ENCODE data around the gene FHAD1. TPM values are rescaled to one million over a fixed set of nuclear protein-coding genes. Genes with fewer than 3 reads are reported as not detected.

The FHAD1 gene
- total and polyA plus RNA-seq, 4 donors: under 0.01 to 0.13 (median 0.05) TPM; not detected in 1

- Histone ChIP-seq H3K36me3 (ENCODE audit: control insufficient read depth in 4 of 4, insufficient read depth in 3 of 4, low read depth in 1 of 4, low read length in 3 of 4) (no peaks in the 10 kb centered on the region), H3K4me3 (ENCODE audit: low read depth in 1 of 3, low read length in 3 of 3) (no peak overlapping the region), H3K27me3 (ENCODE audit: control insufficient read depth in 4 of 4, insufficient read depth in 4 of 4, low read length in 3 of 4) (no peaks in the 10 kb centered on the region), H3K27ac (ENCODE audit: low read depth in 1 of 2, low read length in 2 of 2) (no peak overlapping the region), H3K4me1 (ENCODE audit: control insufficient read depth in 4 of 4, insufficient read depth in 4 of 4, low read length in 3 of 4) (no peaks in the 10 kb centered on the region), H3K9ac (ENCODE audit: low read depth in 1 of 2, low read length in 2 of 2) (no peak overlapping the region), H3K9me3 (ENCODE audit: control insufficient read depth in 4 of 4, low read length in 3 of 4) (no peaks in the 10 kb centered on the region)
- WGBS: 88% methylated on average over 2 of the region's 2 CpGs
- TF ChIP-seq REST (IDR thresholded peaks at IDR 0.05) (no peak), FOXA1 (IDR thresholded peaks at IDR 0.05) (no peak), FOXA2 (IDR thresholded peaks at IDR 0.05) (no peak), SP1 (IDR thresholded peaks at IDR 0.05) (no peak), HNF4A (conservative IDR thresholded peaks at IDR 0.05) (no peak), RAD21 (IDR thresholded peaks at IDR 0.05) (no peak)
- no peak for DNase-seq (ENCODE audit: low spot score)
These were observed 36.5 kb downstream of the FHAD1 start for GRCh38 chr1:15283526-15283925.

- H3K9ac ChIP-seq (ENCODE audit: low read depth in 1 of 2, low read length in 2 of 2): no peak overlapping the region
- no peak overlapping the region for H3K4me3 ChIP-seq (ENCODE audit: low read depth in 1 of 3, low read length in 3 of 3)
- H3K9me3 ChIP-seq (ENCODE audit: control insufficient read depth in 4 of 4, low read length in 3 of 4): no peaks in the 10 kb centered on the region
- no peak for TF ChIP-seq FOXA1 (IDR thresholded peaks at IDR 0.05)
- no peak for TF ChIP-seq HNF4G (IDR thresholded peaks at IDR 0.05)
- no peak for TF ChIP-seq RXRA (IDR thresholded peaks at IDR 0.05)
- no peak for TF ChIP-seq FOXA2 (IDR thresholded peaks at IDR 0.05)
- TF ChIP-seq HNF4A (conservative IDR thresholded peaks at IDR 0.05): no peak
- TF ChIP-seq ZBTB33 (IDR thresholded peaks at IDR 0.05): no peak
- no peak for TF ChIP-seq REST (IDR thresholded peaks at IDR 0.05)
- no peak for TF ChIP-seq NR2F2 (IDR thresholded peaks at IDR 0.05)
- TF ChIP-seq GABPA (IDR thresholded peaks at IDR 0.05 in 1 of 2, conservative IDR thresholded peaks at IDR 0.05 in 1 of 2): no peak
- no peak for TF ChIP-seq RAD21 (IDR thresholded peaks at IDR 0.05)
- no peak for TF ChIP-seq ATF3 (IDR thresholded peaks at IDR 0.05)
- TF ChIP-seq MAX (IDR thresholded peaks at IDR 0.05): no peak
- TF ChIP-seq EGR1 (IDR thresholded peaks at IDR 0.05; ENCODE audit: low read depth in 2 of 2): no peak
- no peaks in the 10 kb centered on the region for H3K36me3 ChIP-seq (ENCODE audit: control insufficient read depth in 4 of 4, insufficient read depth in 3 of 4, low read depth in 1 of 4, low read length in 3 of 4)
- no peak for DNase-seq (ENCODE audit: low spot score)
- H3K27ac ChIP-seq (ENCODE audit: low read depth in 1 of 2, low read length in 2 of 2): no peak overlapping the region
- no peaks in the 10 kb centered on the region for H3K4me1 ChIP-seq (ENCODE audit: control insufficient read depth in 4 of 4, insufficient read depth in 4 of 4, low read length in 3 of 4)
- 95% methylated on average over 4 of the region's 4 CpGs for WGBS
- no peaks in the 10 kb centered on the region for H3K27me3 ChIP-seq (ENCODE audit: control insufficient read depth in 4 of 4, insufficient read depth in 4 of 4, low read length in 3 of 4)
These were observed 39.4 kb downstream of the FHAD1 start for GRCh38 chr1:15286452-15286851.

Measured in liver (tissue), 9 donors.